ENCODE results near the gene SPPL2A.

The SPPL2A gene

DNA sequence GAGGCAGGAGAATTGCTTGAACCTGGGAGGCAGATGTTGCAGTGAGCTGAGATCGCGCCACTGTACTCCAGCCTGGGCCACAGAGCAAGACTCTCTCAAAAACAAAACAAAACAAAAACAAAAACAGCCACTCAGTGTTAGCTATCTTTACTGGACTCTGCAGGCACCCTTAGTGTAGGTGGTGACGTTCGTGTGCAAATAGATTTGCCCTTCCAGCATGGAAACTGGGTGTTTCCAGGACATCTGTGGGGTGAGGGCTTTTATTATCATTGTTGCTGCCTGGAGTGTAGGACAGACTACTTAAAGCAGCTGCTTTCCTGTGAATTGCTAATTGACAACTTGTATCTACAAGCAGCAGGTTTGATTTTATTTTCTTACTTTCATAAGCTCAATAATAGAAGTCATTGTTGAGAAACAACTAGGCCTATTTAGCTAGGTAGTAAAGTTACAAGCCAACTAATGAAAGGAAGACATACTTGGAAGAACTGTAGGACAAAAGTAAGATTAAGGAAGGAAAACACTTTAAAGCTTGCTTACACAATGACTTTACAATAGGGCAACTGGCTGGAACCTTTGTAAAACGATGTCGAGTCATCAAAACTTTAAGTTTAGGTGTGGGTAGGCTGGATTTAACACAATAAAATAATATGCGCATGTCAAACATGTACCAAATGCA lies 25.4 kb upstream of the SPPL2A start:
- TF ChIP-seq, protein P1, sequence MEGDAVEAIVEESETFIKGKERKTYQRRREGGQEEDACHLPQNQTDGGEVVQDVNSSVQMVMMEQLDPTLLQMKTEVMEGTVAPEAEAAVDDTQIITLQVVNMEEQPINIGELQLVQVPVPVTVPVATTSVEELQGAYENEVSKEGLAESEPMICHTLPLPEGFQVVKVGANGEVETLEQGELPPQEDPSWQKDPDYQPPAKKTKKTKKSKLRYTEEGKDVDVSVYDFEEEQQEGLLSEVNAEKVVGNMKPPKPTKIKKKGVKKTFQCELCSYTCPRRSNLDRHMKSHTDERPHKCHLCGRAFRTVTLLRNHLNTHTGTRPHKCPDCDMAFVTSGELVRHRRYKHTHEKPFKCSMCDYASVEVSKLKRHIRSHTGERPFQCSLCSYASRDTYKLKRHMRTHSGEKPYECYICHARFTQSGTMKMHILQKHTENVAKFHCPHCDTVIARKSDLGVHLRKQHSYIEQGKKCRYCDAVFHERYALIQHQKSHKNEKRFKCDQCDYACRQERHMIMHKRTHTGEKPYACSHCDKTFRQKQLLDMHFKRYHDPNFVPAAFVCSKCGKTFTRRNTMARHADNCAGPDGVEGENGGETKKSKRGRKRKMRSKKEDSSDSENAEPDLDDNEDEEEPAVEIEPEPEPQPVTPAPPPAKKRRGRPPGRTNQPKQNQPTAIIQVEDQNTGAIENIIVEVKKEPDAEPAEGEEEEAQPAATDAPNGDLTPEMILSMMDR (IDR thresholded peaks at IDR 0.05; ENCODE audit: low read depth, low read length): no peak
- H3K4me3 ChIP-seq (ENCODE audit: low read depth, low read length): no peak overlapping the region
- in situ Hi-C loops (cut with HindIII; ENCODE audit: low sequenced_read_pairs): no loop called here
- no peak for DNase-seq (ENCODE audit: low read depth, low spot score)

DNA sequence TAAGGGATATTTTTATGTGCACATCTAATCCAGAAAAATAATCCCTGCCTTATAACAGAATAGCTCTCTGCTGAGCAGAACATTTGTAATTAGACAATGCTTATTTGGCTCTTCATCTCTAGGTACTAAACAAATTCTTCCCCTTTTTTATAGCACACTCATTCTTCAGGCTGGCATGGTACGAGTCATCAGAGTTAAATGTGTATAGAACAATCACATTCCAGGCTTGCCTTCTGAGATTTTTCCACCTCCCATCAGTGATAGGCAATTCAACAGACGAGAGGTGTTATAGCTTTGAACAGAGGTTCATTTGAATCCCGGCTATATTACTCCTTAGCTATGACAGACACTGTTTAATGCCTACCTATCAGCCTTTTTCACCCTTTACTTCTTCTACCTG lies 21.4 kb upstream of the SPPL2A start:
- DNase-seq (ENCODE audit: low read depth, low spot score): no peak

DNA sequence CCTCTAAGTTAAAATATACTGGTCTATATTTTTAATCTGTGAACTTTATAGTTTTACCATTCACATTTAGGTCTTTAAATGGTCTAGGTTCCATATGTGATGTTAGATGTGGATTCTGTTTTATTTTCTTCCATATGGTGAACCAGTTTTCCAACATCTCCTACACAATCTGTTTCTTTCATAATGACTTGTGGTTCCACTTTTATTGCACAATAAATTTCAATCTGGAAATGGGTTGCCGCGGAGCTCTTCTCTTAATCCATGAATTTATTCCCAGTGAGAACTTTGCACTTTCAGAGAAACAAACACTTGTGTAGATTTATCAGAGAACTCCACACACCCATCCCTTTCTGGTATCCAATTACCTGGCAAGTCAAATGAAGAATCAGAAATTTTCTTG lies 20.9 kb upstream of the SPPL2A start:
- TF ChIP-seq, protein P1 (IDR thresholded peaks at IDR 0.05; ENCODE audit: low read depth, low read length): no peak
- H3K4me3 ChIP-seq (ENCODE audit: low read depth, low read length): no peak overlapping the region
- in situ Hi-C loops (cut with HindIII; ENCODE audit: low sequenced_read_pairs): no loop called here
- no peak for DNase-seq (ENCODE audit: low read depth, low spot score)

More for the DNA sequence above, 21.4 kb upstream of the SPPL2A start:
- H3K4me3 ChIP-seq (ENCODE audit: low read depth, low read length): no peak overlapping the region
- in situ Hi-C loops (cut with HindIII; ENCODE audit: low sequenced_read_pairs): no loop called here
- TF ChIP-seq, protein P1 (IDR thresholded peaks at IDR 0.05; ENCODE audit: low read depth, low read length): no peak

DNA sequence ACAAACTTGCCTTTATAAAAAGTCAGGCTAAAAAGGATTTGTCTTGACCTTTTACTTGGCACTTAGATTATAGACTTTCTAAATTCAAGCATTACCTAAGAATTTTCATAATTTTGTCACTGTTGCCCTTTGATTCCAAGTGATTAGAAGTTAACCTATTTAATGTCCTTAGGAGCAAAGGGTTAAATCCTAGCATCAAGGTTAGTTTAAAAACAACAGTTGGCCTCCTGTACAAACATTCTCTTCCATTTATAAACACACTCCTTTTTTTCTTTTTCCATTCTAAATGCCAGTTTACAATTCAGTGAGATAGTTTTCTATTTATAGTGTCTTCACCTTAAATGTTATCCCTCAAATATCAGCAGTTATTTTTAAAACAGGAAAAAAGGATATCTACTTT lies 18.4 kb upstream of the SPPL2A start:
- in situ Hi-C loops (cut with HindIII; ENCODE audit: low sequenced_read_pairs): no loop called here
- DNase-seq (ENCODE audit: low read depth, low spot score): no peak
- H3K4me3 ChIP-seq (ENCODE audit: low read depth, low read length): no peak overlapping the region
- TF ChIP-seq, protein P1 (IDR thresholded peaks at IDR 0.05; ENCODE audit: low read depth, low read length): no peak

DNA sequence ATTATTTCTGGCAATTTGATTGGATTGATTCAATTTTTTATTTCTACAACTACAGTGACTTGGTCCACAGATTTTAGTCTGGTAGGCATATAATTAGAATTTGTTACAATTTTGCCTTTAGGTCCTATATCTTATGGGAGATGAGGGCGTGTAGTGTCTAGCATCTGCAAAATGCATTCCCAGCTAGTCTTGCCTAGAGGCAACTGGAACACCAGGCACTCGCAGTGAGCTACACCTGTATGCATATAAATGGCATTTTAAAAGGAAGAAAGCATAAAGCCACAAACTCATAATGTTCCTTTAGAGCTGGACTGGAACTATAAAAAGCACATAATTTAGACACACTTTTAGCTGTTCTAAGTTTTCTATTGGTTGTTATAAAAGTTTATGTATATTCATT lies 17.9 kb upstream of the SPPL2A start:
- no peak overlapping the region for H3K4me3 ChIP-seq (ENCODE audit: low read depth, low read length)
- in situ Hi-C loops (cut with HindIII; ENCODE audit: low sequenced_read_pairs): no loop called here
- DNase-seq (ENCODE audit: low read depth, low spot score): no peak
- TF ChIP-seq, protein P1 (IDR thresholded peaks at IDR 0.05; ENCODE audit: low read depth, low read length): no peak

DNA sequence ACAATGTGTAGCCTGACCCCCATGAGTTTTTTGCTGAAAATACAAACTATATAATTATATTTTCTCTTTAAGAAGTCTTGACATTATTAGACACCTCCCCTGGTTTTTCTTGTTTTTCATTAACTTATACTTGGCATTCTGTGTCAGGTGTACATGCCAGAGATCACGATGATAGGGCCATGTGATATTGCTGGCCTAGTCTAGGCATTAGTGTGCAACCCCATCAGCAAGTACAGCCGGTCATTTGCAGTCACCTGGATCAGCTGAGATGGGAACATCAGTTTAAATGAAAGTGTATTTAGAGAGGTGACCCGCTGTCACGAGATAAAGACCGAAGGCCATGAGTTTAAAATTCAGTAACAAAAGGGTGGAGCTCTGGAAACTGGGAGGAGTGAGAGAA lies 12.6 kb upstream of the SPPL2A start:
- TF ChIP-seq, protein P1 (IDR thresholded peaks at IDR 0.05; ENCODE audit: low read depth, low read length): no peak
- no peak for DNase-seq (ENCODE audit: low read depth, low spot score)
- no peak overlapping the region for H3K4me3 ChIP-seq (ENCODE audit: low read depth, low read length)
- in situ Hi-C loops (cut with HindIII; ENCODE audit: low sequenced_read_pairs): no loop called here

Measured in astrocyte of the spinal cord (primary cell).